GM19397 (cell line): ENCODE data around the gene MAN1C1.
"Not testable (repeated sequence)": the region's sequence is repeated elsewhere in the genome, so short reads cannot be mapped to it uniquely, and the experiment has no call there.

Experiments used
- ATAC-seq: cut with Tn5 transposase; IDR thresholded peaks from one replicate; pipeline ENCODE4 v1.9.1; 2021; ENCODE audit warnings: mild to moderate bottlenecking, moderate library complexity; ENCODE audit not compliant: unreplicated experiment

Gene MAN1C1

DNA sequence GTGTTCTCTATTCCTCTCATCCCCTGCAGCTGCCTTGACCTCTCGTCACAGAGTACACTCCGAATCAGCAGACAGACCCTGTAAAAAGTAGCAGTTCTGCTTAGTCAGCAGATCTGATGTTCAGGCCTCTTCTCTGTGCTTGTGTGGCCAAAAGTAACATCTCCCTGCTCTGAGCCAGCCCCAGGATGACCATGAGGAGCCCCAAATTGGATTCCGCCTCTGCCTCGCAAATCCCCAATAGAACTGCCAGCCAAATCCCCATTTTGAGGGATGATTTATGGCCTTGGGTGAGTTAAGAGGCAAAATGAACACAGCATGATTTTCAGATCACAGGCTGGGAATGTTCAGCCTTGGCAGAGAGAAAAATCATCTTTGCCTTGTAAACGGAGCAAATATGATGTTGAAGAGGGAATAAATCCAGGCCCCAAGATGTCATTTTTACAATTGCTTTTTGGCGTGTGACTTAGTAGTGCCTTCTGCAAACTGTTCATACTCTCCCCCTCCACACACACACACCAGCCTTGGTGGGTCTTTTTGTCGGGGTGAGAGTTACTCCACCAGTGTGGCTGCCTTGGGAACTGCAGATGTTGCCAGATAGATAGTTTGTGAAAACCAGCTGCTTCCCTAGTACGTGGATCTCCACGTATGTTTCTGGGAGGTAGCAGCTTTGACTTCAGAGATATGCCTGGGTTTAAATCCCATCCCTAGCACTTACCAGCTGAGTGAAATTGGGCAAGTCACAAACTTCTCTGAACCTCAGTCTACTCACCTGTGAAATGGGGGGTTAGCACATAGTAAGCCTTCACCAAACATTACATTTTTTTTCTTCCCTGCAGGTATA is 77.8 kb downstream of the MAN1C1 start:
- no peak for ATAC-seq

DNA sequence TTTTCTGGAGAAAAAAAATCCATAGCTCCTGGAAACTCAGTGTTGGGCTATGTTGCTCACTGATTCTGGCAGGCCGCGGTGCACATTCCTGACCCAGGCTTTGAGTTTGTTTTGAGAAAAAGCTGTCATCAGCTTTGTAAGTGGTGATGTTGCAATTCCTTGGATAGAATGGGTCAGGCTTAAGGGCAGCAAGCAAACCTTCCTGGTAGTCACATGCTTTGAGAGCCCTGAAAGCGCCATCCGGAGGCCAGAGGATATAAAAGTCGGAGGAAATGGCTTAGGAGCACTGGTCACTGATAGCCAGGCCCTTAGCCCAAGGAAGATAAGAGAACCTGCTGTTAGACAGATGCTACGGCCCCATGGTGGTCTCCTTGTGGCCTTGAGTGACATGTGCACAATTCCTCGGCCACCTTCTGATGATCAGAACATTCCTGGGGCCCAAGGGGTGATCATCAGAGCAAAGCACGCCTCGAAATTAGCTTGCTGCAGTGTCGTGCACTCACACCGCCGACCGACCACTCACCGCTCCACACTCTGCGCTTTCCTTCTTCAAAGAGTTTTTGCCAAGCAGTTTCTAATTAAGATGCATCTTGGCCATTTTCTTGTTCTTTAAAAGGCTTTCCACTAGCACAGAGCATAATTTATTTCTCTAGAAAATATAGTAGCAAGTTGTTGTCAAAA is 78.6 kb downstream of the MAN1C1 start:
- ATAC-seq, result no peak

DNA sequence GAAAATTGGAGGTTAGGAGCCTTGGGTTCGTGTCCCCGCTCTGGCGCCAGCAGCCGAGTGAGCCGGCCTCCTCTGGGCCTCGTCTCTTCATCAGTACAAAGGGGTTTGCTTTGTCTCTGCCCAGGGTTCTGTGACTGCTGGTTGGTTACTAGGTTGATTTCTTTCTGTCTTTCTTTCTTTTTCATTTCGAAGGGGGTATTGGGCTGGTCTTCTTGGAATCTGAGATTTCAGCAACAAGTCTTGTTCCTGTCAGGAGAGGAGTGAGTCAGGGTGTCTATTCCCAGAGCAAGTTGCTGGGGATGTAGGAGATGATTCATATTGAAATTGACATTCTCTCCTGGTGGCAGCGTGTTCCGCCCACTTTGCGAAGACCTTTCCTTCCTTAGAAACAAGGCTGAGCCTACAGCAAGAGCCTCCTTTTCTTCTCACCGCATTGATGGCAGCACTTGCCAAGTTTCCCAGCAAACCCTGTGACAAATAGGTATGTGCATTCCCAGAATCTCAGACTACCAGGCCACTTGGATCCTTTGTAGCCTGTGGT is 79.2 kb downstream of the MAN1C1 start:
- ATAC-seq, result no peak

DNA sequence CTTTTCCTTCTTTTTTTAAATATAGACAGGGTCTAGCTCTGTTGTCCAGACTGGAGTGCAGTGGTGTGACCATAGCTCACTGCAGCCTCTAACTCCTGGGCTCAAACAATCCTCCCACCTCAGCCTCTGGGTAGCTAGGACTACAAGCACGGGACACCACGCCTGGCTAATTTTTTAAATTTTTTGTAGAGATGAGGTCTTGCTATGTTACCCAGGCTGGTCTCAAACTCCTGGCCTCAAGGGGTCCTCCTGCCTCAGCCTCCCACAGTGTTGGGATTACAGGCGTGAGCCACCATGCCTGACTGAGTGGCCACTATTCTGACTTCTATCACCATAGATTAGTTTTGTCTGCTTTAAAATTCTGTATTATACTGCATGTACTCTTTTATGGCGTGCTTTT is 80.1 kb downstream of the MAN1C1 start:
- ATAC-seq, result not testable (repeated sequence)

DNA sequence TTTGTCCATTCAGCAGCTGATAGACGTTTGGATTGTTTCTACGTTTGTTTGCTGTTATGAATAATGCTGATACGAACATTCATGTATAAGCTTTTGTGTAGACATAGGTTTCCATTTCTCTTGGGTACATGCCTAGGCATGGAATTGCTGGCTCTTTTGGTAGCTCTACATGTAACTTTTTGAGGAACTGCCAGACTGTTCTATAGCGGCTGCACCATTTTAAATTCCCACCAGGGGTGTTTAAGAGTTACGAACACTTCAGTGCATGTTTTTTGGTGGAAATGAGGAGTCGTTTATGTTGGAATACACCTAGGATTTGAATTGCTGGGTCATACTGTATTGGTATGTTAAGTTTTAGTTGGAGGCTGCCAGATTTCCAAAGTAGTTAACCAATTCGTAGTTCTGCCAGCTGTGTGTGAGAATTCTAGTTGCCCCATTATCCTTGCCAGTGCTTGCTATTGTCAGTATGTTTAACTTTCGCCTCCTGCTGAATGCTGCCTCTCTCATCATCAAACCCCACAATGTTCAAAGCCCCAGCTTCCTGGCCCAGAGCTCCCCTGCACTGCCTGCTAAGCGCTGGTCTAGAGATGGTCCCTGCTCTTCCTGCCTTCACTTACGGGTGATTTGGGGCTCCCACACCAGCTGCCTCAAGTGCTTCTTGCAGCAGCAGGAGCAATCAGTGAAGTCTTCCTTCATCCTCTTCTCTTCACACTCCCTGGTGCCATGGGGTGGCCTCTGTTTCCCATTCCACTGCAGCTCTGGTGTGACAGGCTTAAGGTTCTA is 81.0 kb downstream of the MAN1C1 start:
- no peak for ATAC-seq

DNA sequence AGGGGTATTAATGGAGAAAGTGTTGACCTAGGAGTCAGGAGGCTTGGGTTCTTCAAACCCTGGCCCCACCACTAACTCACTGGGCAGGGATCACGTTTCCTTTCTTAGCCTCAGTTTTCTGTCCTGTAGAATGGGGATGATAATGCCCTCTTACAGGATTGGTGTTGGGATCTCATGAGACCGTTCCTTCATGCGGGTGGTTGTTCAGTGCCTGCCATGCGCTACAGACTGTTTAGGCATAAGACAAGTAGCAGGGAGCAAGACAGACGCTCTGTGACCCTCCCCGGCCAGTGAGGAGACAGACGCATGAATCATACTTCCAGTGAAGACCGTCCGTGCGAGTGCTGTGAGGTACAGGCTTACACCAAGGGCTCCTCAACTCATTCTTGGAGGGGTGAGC is 81.7 kb downstream of the MAN1C1 start:
- ATAC-seq, result no peak

DNA sequence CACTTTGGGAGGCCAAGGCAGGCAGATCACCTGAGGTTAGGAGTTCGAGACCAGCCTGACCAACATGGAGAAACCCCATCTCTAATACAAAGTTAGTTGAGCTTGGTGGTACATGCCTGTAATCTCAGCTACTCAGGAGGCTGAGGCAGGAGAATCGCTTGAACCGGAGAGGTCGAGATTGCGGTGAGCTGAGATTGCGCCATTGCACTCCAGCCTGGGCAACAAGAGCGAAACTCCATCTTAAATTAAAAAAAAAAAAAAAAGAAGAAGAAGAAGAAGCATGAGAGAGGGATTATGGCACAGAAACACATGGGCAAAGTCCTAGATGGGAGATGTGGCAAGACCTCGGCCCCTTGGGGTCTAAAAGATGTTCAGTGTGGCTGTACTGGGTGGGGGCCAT is 82.5 kb downstream of the MAN1C1 start:
- ATAC-seq, result not testable (repeated sequence)

DNA sequence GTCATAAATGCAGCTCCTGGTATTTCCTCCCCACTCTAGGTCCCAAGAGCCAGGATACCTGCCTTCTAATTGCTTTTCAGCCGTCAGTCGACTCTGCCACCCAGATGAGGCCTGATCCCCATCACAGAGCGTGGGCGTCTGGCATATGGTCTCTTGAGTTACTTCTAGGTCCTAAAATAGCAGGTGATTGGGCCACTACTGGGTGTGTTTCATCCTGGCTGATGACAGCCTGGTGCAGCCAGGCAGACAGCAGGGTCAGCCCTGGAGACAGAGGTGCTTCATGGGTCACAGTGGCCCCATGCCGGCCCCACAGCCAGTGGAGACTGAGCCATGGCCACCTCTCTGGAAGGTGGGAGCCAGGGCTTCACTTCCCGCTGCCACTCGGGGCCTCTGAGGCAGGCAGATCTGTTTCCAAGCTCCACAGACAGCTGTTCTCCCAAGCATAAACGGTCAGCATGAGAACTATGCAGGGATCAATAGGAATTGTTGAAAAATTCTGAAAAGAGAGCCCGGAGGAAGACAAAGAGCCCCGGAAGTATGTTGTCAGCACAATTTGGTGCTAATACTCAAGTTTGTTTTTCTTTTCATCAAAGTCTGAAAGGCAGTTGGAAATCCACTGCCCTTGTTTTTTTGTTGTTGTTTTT is 83.0 kb downstream of the MAN1C1 start:
- ATAC-seq, result no peak

DNA sequence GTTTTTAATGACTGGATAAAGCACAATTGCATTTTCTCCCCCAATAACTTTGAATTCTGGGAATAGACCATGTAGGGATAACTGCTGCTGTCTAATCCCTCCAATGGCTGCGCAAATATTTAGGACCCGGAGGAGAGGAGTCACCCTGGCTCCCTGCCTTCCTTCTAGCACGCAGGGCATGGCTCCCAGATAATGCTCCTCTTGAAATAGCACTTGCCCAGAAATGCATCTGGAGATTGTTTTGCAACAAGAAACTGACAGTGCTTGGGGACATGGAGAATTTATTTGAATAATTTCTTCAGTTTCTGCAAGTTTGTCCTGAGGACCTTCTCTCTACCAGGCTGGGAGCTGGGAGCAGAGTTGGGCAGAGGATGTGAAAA is 83.5 kb downstream of the MAN1C1 start:
- ATAC-seq, result no peak

DNA sequence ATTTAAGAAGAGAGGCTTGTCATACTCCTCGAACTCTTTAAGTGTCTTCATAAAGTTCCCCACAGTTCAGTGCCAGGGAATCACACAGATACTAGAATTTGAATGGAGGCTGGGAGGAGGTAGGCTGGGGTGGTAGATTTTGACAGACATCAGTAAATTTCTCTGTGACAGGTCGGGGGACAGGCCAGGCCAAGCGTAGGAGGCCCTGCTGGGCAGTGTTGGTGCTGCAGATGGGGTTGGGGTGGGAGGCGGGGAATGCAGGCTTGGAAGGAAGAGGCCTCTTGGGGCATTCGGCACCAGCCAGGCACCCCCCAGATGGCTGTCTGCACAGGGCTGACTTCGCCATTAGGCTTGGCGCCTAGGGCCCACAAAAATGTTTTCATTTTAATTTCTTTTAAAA is 84.0 kb downstream of the MAN1C1 start:
- ATAC-seq, result no peak

DNA sequence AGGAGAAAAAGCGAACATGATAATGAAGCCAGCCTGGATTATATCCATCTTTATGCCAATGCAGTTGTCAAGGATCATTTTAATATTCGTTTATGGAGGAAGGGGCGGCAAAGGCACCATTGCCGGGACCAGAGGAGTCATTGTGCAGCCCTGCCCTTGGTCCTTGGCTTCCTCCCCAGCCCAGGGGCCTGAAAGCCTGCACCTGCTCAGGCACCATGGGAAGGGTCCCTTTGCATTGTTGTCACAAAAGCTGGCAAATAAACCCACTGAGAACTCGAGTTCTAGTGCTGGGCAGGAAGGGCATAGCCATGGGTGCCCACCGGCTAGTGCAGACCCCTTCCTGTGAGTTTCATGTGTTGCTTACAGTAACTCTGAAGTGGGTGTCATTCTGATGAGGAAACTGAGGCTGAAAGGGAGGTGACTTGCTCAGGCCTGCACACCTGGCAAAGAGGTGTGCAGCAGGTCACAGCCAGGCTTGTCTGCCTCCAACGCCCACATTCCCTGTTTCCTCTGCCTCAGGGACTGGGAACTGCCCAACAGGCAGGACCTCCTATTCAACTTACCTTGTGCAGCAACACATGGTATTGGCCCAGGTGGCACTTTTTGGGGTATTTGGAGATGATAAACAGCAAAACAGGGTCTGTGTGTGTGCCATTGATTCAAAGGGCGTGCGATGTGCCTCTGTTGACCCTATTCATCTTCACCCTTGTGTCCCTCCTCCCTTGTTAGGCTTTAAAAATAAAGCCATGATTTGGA is 84.6 kb downstream of the MAN1C1 start:
- no peak for ATAC-seq

DNA sequence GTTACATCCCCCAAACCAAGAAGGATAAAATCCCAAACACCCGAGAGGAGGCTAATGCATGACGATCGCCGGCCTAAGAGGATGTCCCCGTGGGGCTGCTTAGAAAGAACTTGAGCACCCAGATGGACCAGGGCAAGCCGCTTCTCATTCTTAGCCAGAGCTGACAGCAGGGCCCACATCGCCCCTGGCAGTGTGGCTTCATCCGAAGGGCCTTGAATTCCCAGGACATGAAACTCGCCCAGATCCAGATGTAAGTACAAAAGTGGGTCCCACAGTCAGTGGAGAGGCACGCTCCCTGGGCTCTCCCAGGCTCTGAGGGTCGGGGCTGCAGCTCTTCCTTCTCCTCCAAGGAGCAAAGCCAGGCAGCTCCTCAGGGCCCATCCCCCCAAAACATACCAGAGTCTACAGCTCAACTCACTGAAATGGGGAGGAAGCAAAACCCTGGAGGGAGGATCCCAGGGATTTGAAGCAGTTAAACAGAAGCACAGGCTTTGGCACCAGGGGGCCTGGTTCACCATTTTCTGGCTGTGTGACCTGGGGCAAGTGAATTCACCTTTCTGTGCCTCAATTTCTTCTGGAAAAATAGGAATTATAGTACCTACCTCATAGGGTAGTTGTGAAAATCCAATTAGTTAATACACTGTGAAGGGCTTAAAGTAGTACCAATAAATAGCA is 85.6 kb downstream of the MAN1C1 start:
- ATAC-seq, result no peak

DNA sequence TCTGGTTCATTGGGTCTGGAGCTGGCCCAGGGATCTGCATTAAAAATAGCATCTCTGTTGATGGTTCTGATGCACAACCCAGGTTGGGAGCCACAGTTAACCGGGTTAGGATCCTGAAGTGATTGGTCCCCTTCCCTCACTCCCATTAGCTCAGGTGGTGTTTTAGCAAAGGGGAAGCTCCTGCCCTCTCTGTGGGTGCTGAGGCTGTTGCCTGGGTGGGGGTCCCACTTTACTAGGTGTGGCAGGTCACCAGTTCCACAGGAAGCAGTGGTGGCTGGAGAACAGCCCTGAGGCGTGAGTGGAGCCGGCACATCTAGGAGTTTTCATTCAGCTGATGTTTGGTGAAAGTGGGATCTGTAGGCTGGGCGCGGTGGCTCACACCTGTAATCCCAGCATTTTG is 86.5 kb downstream of the MAN1C1 start:
- no peak for ATAC-seq

DNA sequence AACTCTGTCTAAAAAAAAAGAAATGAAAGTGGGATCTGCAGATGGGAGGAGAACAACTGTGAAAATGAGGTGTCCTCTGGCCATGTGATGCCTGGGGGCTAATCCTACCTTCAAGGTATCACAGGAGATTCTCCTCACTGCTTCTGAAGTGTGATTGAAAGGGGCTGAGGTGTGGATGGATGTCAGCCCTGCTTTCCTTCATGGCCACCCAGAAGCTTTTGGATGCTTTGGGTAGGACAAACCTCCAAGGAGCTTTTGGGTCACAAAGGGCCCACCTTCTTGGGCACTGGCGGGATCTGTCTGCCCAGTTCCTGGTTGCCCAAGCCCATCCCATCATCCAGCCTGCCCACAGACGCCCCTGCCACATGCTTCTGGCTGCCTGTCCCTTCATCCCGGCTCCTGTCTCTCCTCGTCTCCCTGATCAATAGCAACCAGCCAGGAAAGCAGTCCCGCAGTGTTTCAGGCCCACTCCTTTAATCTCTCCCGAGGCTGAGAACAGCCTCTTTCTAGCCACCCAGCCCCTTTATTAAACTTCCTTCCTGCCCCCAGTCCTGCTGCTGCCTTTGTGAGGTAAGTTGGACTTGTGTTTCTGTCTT is 87.2 kb downstream of the MAN1C1 start:
- ATAC-seq, result no peak

DNA sequence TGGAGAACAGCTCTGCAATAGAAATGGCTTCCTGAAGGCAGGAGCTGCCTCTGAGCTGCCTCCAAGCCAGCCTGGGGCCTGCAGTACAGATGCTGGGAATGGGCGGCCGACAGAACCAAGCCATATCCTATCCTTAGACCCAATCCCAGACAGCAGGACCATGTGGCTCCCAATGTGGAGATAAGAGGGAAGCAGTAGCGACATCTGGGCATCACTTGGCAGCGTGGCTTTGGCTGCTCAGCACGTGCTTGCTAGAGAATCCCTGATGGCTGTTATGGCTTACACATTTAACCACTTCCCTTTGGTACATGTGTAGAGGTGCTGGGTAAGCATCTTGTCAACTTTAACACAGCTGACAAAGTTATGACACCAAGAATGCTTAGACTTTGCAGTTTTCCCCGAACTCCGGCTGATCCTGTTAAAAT is 87.7 kb downstream of the MAN1C1 start:
- ATAC-seq, result no peak

DNA sequence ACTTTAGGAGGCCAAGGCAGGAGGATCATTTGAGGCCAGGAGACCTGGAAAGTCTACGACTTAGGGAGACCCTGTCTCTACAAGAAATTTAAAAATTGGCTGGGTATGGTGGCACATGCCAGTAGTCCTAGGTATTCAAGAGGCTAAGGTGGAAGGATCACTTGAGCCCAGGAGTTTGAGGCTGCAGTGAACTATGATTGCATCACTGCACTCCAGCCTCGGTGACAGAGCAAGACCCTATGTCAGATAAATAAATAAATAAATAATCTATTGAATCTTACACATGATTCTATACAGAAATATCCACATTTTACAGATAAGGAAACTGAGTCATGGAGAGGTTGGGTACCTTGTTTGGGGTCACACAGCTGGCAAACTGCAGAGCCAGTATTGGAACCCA is 89.1 kb downstream of the MAN1C1 start:
- ATAC-seq, result no peak

DNA sequence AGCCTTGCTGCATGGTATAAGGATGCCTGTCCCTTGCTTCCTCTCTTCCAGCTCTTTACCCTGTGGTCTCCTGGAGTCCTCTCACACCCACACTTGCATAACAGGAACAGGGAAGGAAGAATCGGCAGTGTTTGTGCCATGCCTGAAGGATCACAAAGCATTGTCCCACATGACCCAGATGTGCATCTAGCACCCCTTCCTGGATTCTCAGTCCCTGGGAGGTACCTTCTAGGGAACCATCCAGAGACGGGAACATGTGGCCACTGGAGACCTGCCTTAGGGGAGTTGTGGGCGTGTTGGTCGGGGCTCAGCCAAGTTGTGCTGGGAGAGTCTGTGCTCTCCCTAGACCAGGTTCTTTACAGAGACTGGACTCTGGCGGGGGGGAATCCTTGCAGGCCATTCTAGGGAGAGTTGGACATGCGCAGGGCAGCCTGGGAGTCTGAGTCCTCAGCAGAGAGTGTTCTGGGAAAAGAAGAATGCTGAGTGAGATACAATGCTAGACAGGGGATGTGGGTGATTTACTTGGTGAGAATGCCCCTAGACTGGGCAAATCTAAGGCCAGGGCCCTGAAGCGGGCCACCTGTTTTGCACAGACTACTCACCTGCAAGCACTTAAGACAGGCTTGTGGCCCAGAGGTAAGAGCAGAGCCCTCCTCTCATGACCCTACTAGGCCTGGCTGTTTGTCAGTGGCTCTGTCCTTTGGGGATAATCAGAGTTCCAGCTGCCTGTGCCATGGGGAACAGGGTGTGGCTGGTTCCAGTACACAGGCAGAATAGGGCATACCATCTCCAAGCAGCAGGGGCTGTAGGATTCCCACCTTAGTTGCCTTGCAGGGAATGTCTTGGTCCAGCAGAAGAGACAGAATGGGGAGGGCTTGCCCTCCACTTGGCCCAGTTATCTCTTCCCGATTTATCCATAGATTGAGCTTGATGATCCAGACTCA is 89.8 kb downstream of the MAN1C1 start:
- ATAC-seq, result no peak
